Liver (tissue), 9 donors: ENCODE measurements around the gene SHB. TPM values are rescaled to one million over a fixed set of nuclear protein-coding genes. Genes with fewer than 3 reads are reported as not detected.
A peak's percentile ranks its signal among the peaks of the same experiment; 100 is the strongest.

ENCODE experiments used
- DNase-seq: peaks from one replicate; pipeline ENCODE4 v3.0.0-alpha.2; 2017; ENCODE audit warnings: low spot score
- H3K27ac ChIP-seq, 2 donors: one replicate each; pipeline ENCODE4 v1.7.0; 2013; ENCODE audit warnings: inconsistent platforms in 2 of 2, low read length in 2 of 2, control low read depth in 1 of 2, low read depth in 1 of 2, mild to moderate bottlenecking in 1 of 2
- H3K27me3 ChIP-seq, 4 donors: one replicate each; pipeline versions ENCODE4 v1.6.1 to v1.7.0; 2013; ENCODE audit warnings: low read length in 3 of 4, inconsistent platforms in 1 of 4, mild to moderate bottlenecking in 1 of 4, moderate library complexity in 1 of 4; ENCODE audit not compliant: control insufficient read depth in 4 of 4, insufficient read depth in 4 of 4
- H3K36me3 ChIP-seq, 4 donors: one replicate each; pipeline versions ENCODE4 v1.6.1 to v1.7.0; 2013; ENCODE audit warnings: low read length in 3 of 4, mild to moderate bottlenecking in 3 of 4, low read depth in 1 of 4, moderate library complexity in 1 of 4; ENCODE audit not compliant: control insufficient read depth in 4 of 4, insufficient read depth in 3 of 4
- H3K4me1 ChIP-seq, 4 donors: one replicate each; pipeline versions ENCODE4 v1.6.1 to v1.7.0; 2013; ENCODE audit warnings: low read length in 3 of 4, mild to moderate bottlenecking in 3 of 4, moderate library complexity in 1 of 4; ENCODE audit not compliant: control insufficient read depth in 4 of 4, insufficient read depth in 4 of 4
- H3K4me3 ChIP-seq, 3 donors: one replicate each; pipeline versions ENCODE4 v1.6.1 to v1.7.0; 2013; ENCODE audit warnings: low read length in 3 of 3, control low read depth in 1 of 3, low read depth in 1 of 3, mild to moderate bottlenecking in 1 of 3
- H3K9ac ChIP-seq, 2 donors: one replicate each; pipeline ENCODE4 v1.7.0; 2013; ENCODE audit warnings: low read length in 2 of 2, mild to moderate bottlenecking in 2 of 2, moderate library complexity in 2 of 2, control low read depth in 1 of 2, low read depth in 1 of 2
- H3K9me3 ChIP-seq, 4 donors: one replicate each; pipeline versions ENCODE4 v1.6.1 to v1.7.0; 2013; ENCODE audit warnings: low read length in 3 of 4; ENCODE audit not compliant: control insufficient read depth in 4 of 4
- EGR1 ChIP-seq, 2 donors: IDR thresholded peaks; 2 replicates each; pipeline ENCODE4 v1.6.1; 2016 to 2018; ENCODE audit warnings: antibody characterized with exemption in 2 of 2, low read depth in 2 of 2
- FOXA1 ChIP-seq: IDR thresholded peaks from 2 replicates; pipeline ENCODE4 v1.6.1; 2016; ENCODE audit warnings: antibody characterized with exemption
- FOXA2 ChIP-seq: IDR thresholded peaks from 2 replicates; pipeline ENCODE4 v1.6.1; 2016; ENCODE audit warnings: antibody characterized with exemption
- HNF4A ChIP-seq, 2 donors: conservative IDR thresholded peaks; 2 replicates each; pipeline ENCODE4 v1.6.1; 2016; ENCODE audit warnings: antibody characterized with exemption in 2 of 2, mild to moderate bottlenecking in 2 of 2
- HNF4G ChIP-seq: IDR thresholded peaks from 2 replicates; pipeline ENCODE4 v1.6.1; 2016; ENCODE audit warnings: antibody characterized with exemption
- JUND ChIP-seq, 2 donors: IDR thresholded peaks; 2 replicates each; pipeline ENCODE4 v1.6.1; 2016; ENCODE audit warnings: antibody characterized with exemption in 2 of 2
- MAX ChIP-seq: IDR thresholded peaks from 2 replicates; pipeline ENCODE4 v1.6.1; 2016; ENCODE audit warnings: antibody characterized with exemption
- NR2F2 ChIP-seq: IDR thresholded peaks from 2 replicates; pipeline ENCODE4 v1.6.1; 2016; ENCODE audit warnings: antibody characterized with exemption
- RAD21 ChIP-seq, 2 donors: IDR thresholded peaks; 2 replicates each; pipeline ENCODE4 v1.6.1; 2016; ENCODE audit warnings: antibody characterized with exemption in 2 of 2, mild to moderate bottlenecking in 2 of 2
- REST ChIP-seq: IDR thresholded peaks from 2 replicates; pipeline ENCODE4 v1.6.1; 2016; ENCODE audit warnings: antibody characterized with exemption, mild to moderate bottlenecking
- RXRA ChIP-seq, 2 donors: IDR thresholded peaks; 2 replicates each; pipeline ENCODE4 v1.6.1; 2017 to 2018; ENCODE audit warnings: antibody characterized with exemption in 2 of 2, mild to moderate bottlenecking in 1 of 2
- SP1 ChIP-seq: IDR thresholded peaks from 2 replicates; pipeline ENCODE4 v1.6.1; 2018; ENCODE audit warnings: antibody characterized with exemption, mild to moderate bottlenecking
- TAF1 ChIP-seq: conservative IDR thresholded peaks from 2 replicates; pipeline ENCODE4 v1.6.1; 2016; ENCODE audit warnings: antibody characterized with exemption, mild to moderate bottlenecking
- YY1 ChIP-seq: IDR thresholded peaks from 2 replicates; pipeline ENCODE4 v1.6.1; 2016; ENCODE audit warnings: antibody characterized with exemption, mild to moderate bottlenecking
- ZBTB33 ChIP-seq: IDR thresholded peaks from 2 replicates; pipeline ENCODE4 v1.6.1; 2016; ENCODE audit warnings: antibody characterized with exemption
- WGBS: extraction: QIAGEN DNeasy Blood & Tissue Kit; methylation state at CpG from one replicate; pipeline ENCODE4 v1.1.7; 2013; 5-methylcytosine and 5-hydroxymethylcytosine counted together
- polyA plus RNA-seq, 2 donors: library from polyadenylated mRNA; stranded (reverse) in 1 of 2; unstranded in 1 of 2; fragments of 200-250 nt in 1 of 2; fragments of >200 nt in 1 of 2; fragmentation: Nextera tagmentation in 1 of 2; extraction: Ambion mirVana in 1 of 2; gene quantifications; one replicate each; pipeline versions ENCODE4 v1.2.1 to v1.2.3, GENCODE V29; 2013 to 2015
- total RNA-seq, 2 donors: library from RNA; depleted of rRNA; stranded (reverse); fragments of >200 nt; gene quantifications; one replicate each; pipeline ENCODE4 v1.2.3, GENCODE V29; 2014
- TF ChIP-seq, protein P1 (sequence below): fragments of 150-350 bp; IDR thresholded peaks from 2 replicates; pipeline ENCODE4 v1.5.1; 2017; ENCODE audit warnings: improper control_type of control experiment, low read depth, low read length; ENCODE audit not compliant: missing input control
- donor health status: healthy.
- donor health status: healthy.
- donor health status: healthy.
- donor health status: healthy.
- donor health status: healthy.

The SHB gene
- total and polyA plus RNA-seq, 4 donors, result 3.4 to 17.3 (median 7.0) TPM

- 57% methylated on average over 11 of the region's 11 CpGs for WGBS
- no peak overlapping the region for H3K27ac ChIP-seq
- DNase-seq, result peak; percentile 93
These were observed 155.4 kb downstream of the SHB start for GRCh38 chr9:37913480-37914153.

DNA sequence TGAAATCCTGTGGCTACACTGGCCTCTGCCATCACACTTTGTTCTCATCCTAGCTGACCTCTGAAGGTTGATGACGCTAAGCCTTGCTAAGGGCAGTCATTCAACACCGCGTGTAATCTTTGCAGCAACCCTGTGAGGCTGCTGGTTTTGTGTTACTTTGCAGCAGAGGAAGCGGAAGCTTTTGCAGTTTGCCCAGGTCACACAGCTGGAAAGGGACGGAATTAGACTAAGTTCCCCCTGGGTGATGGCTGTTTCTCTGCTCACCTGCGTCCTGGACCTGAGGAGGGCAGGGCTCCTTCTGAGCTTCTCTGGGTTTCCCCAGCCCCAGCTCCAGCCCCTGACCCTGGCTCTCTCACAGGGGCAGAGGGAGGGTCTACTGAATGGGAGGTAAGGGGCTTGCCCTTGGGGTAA lies 157.8 kb downstream of the SHB start:
- Histone ChIP-seq H3K9ac (no peak overlapping the region), H3K27me3 (no peaks in the 10 kb centered on the region), H3K9me3 (no peaks in the 10 kb centered on the region), H3K4me1 (peaks cover 5 to 15% (median 8%) of the 10 kb centered on the region in 4 donors), H3K36me3 (no peaks in the 10 kb centered on the region), H3K27ac (no peak overlapping the region), H3K4me3 (no peak overlapping the region)
- 66% methylated on average over 6 of the region's 6 CpGs for WGBS
- DNase-seq, result no peak
- TF ChIP-seq ZBTB33 (no peak), YY1 (no peak), FOXA1 (no peak), REST (no peak), TAF1 (no peak), EGR1 (IDR thresholded peaks at IDR 0.05; ENCODE audit: low read depth in 2 of 2) (no peak), SP1 (no peak), RXRA (IDR thresholded peaks at IDR 0.05) (no peak), MAX (no peak), HNF4G (no peak), FOXA2 (no peak), RAD21 (IDR thresholded peaks at IDR 0.05) (no peak), NR2F2 (no peak), HNF4A (conservative IDR thresholded peaks at IDR 0.05) (no peak)
- TF ChIP-seq, protein P1, sequence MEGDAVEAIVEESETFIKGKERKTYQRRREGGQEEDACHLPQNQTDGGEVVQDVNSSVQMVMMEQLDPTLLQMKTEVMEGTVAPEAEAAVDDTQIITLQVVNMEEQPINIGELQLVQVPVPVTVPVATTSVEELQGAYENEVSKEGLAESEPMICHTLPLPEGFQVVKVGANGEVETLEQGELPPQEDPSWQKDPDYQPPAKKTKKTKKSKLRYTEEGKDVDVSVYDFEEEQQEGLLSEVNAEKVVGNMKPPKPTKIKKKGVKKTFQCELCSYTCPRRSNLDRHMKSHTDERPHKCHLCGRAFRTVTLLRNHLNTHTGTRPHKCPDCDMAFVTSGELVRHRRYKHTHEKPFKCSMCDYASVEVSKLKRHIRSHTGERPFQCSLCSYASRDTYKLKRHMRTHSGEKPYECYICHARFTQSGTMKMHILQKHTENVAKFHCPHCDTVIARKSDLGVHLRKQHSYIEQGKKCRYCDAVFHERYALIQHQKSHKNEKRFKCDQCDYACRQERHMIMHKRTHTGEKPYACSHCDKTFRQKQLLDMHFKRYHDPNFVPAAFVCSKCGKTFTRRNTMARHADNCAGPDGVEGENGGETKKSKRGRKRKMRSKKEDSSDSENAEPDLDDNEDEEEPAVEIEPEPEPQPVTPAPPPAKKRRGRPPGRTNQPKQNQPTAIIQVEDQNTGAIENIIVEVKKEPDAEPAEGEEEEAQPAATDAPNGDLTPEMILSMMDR, result no peak

More at GRCh38 chr9:37913480-37914153, 155.4 kb downstream of the SHB start:
- Histone ChIP-seq H3K27me3 (no peaks in the 10 kb centered on the region), H3K9ac (no peak overlapping the region), H3K36me3 (peaks cover 0 to 7% (median 6%) of the 10 kb centered on the region in 4 donors), H3K9me3 (no peaks in the 10 kb centered on the region), H3K4me1 (peaks cover 0 to 14% (median 6%) of the 10 kb centered on the region in 4 donors), H3K4me3 (no peak overlapping the region)
- TF ChIP-seq RAD21 (IDR thresholded peaks at IDR 0.05) (peak; percentile 100), JUND (IDR thresholded peaks at IDR 0.05) (no peak), RXRA (IDR thresholded peaks at IDR 0.05) (peak; percentile 22 to 49)
- TF ChIP-seq, protein P1, result peak; percentile 99
